OCI-LY3 (cell line): Measurements from ENCODE around the gene NQO2.

Experiments
- H2AFZ ChIP-seq: fragments of 200-600, 300-600 bp; shearing (Covaris generic); 2 replicates; pipeline ENCODE4 v1.6.0; 2014; ENCODE audit warnings: antibody characterized with exemption, low read depth, low read length
- H3K27ac ChIP-seq: fragments of 200-600, 300-600 bp; sonication (generic); 2 replicates; pipeline ENCODE4 v1.5.1; 2014; ENCODE audit warnings: mild to moderate bottlenecking, low read length, moderate library complexity, mixed read lengths
- H3K27me3 ChIP-seq: fragments of 200-600, 300-600 bp; sonication (generic); 2 replicates; pipeline ENCODE4 v1.6.1; 2014; ENCODE audit warnings: low read depth, low read length, mixed read lengths
- H3K36me3 ChIP-seq: fragments of 200-600, 300-600 bp; sonication (generic); replicated peaks from 2 replicates; pipeline ENCODE3; 2014; ENCODE audit warnings: low read depth, low read length, mixed read lengths
- H3K4me1 ChIP-seq: fragments of 300-600, 200-600 bp; sonication (generic); 2 replicates; pipeline ENCODE4 v1.6.1; 2014; ENCODE audit warnings: low read length, mixed read lengths
- H3K4me2 ChIP-seq: fragments of 200-600, 300-600 bp; sonication (generic); 2 replicates; pipeline ENCODE4 v1.6.1; 2014; ENCODE audit warnings: low read length, mixed read lengths
- H3K4me3 ChIP-seq: fragments of 300-600, 200-600 bp; sonication (generic); 2 replicates; pipeline ENCODE4 v1.5.1; 2014; ENCODE audit warnings: antibody characterized with exemption, mild to moderate bottlenecking, low read length, moderate library complexity
- H3K79me2 ChIP-seq: fragments of 300-600, 200-600 bp; shearing (Covaris generic); 2 replicates; pipeline ENCODE4 v1.6.1; 2014; ENCODE audit warnings: mild to moderate bottlenecking, low read length, mixed read lengths
- H3K9ac ChIP-seq: fragments of 300-600, 200-600 bp; shearing (Covaris generic); 2 replicates; pipeline ENCODE4 v1.6.0; 2014; ENCODE audit warnings: mild to moderate bottlenecking, low read length, moderate library complexity
- H3K9me3 ChIP-seq: fragments of 200-600, 300-600 bp; shearing (Covaris generic); 2 replicates; pipeline ENCODE4 v1.6.1; 2014; ENCODE audit warnings: low read length, mixed read lengths; ENCODE audit not compliant: insufficient read depth
- H4K20me1 ChIP-seq: fragments of 200-600, 300-600 bp; sonication (generic); 2 replicates; pipeline ENCODE4 v1.6.1; 2016; ENCODE audit warnings: low read length, mixed read lengths; ENCODE audit not compliant: insufficient read depth
- CTCF ChIP-seq: fragments of 200-600, 300-600 bp; sonication (generic); IDR thresholded peaks from 2 replicates; pipeline ENCODE4 v1.5.1; 2014; ENCODE audit warnings: antibody characterized with exemption, low read length, low read depth
- EZH2phosphoT487 ChIP-seq: fragments of 200-600 bp; shearing (Covaris generic); IDR thresholded peaks from 2 replicates; pipeline ENCODE4 v1.6.1; 2018; ENCODE audit warnings: antibody characterized with exemption, mixed run types, low read depth

NQO2 gene

GRCh38 chr6:3036861-3037637 is 37.4 kb downstream of the NQO2 start:
- Histone ChIP-seq H3K79me2 (no peaks in the 10 kb centered on the region), H3K4me1 (peaks cover 4% of the 10 kb centered on the region), H3K36me3 (no peaks in the 10 kb centered on the region), H2AFZ (no peak overlapping the region), H3K4me2 (no peak overlapping the region), H3K9ac (no peak overlapping the region), H4K20me1 (no peaks in the 10 kb centered on the region), H3K9me3 (no peaks in the 10 kb centered on the region), H3K27me3 (no peaks in the 10 kb centered on the region), H3K4me3 (no peak overlapping the region), H3K27ac (no peak overlapping the region)
- no peak for TF ChIP-seq CTCF
- no peak for TF ChIP-seq EZH2phosphoT487

GRCh38 chr6:3037638-3038365 is 38.1 kb downstream of the NQO2 start:
- no peaks in the 10 kb centered on the region for H4K20me1 ChIP-seq
- no peak overlapping the region for H2AFZ ChIP-seq
- H3K4me1 ChIP-seq: no peaks in the 10 kb centered on the region
- H3K79me2 ChIP-seq: no peaks in the 10 kb centered on the region
- H3K4me2 ChIP-seq: no peak overlapping the region
- H3K9me3 ChIP-seq: no peaks in the 10 kb centered on the region
- no peak overlapping the region for H3K27ac ChIP-seq
- H3K27me3 ChIP-seq: no peaks in the 10 kb centered on the region
- H3K36me3 ChIP-seq: no peaks in the 10 kb centered on the region
- no peak overlapping the region for H3K9ac ChIP-seq
- TF ChIP-seq CTCF (no peak), EZH2phosphoT487 (no peak)
- no peak overlapping the region for H3K4me3 ChIP-seq

- Histone ChIP-seq H3K79me2 (no peaks in the 10 kb centered on the region), H3K4me2 (no peak overlapping the region), H4K20me1 (no peaks in the 10 kb centered on the region), H2AFZ (no peak overlapping the region), H3K27ac (no peak overlapping the region), H3K4me1 (no peaks in the 10 kb centered on the region), H3K27me3 (no peaks in the 10 kb centered on the region), H3K36me3 (no peaks in the 10 kb centered on the region), H3K9me3 (no peaks in the 10 kb centered on the region), H3K9ac (no peak overlapping the region), H3K4me3 (no peak overlapping the region)
- TF ChIP-seq CTCF: no peak
- TF ChIP-seq EZH2phosphoT487: no peak
Observed at GRCh38 chr6:3039384-3039783, 39.7 kb downstream of the NQO2 start.

GRCh38 chr6:3041147-3041546 is 41.5 kb downstream of the NQO2 start:
- Histone ChIP-seq H4K20me1 (no peaks in the 10 kb centered on the region), H3K4me1 (peaks cover 3% of the 10 kb centered on the region; the same call in 1 of the 2 replicates), H3K27me3 (no peaks in the 10 kb centered on the region), H3K4me2 (no peak overlapping the region), H3K27ac (no peak overlapping the region), H3K9ac (no peak overlapping the region), H2AFZ (no peak overlapping the region), H3K9me3 (no peaks in the 10 kb centered on the region), H3K36me3 (no peaks in the 10 kb centered on the region), H3K4me3 (no peak overlapping the region), H3K79me2 (no peaks in the 10 kb centered on the region)
- TF ChIP-seq CTCF: no peak
- TF ChIP-seq EZH2phosphoT487: no peak
